GM19395 (cell line): Measurements from ENCODE around the gene NCOA4.
"Not testable (repeated sequence)": the region's sequence is repeated elsewhere in the genome, so short reads cannot be mapped to it uniquely, and the experiment has no call there.

Experiments used
- ATAC-seq: cut with Tn5 transposase; IDR thresholded peaks from one replicate; pipeline ENCODE4 v1.9.1; 2021; ENCODE audit warnings: mild to moderate bottlenecking, moderate library complexity; ENCODE audit not compliant: unreplicated experiment

The NCOA4 gene

DNA sequence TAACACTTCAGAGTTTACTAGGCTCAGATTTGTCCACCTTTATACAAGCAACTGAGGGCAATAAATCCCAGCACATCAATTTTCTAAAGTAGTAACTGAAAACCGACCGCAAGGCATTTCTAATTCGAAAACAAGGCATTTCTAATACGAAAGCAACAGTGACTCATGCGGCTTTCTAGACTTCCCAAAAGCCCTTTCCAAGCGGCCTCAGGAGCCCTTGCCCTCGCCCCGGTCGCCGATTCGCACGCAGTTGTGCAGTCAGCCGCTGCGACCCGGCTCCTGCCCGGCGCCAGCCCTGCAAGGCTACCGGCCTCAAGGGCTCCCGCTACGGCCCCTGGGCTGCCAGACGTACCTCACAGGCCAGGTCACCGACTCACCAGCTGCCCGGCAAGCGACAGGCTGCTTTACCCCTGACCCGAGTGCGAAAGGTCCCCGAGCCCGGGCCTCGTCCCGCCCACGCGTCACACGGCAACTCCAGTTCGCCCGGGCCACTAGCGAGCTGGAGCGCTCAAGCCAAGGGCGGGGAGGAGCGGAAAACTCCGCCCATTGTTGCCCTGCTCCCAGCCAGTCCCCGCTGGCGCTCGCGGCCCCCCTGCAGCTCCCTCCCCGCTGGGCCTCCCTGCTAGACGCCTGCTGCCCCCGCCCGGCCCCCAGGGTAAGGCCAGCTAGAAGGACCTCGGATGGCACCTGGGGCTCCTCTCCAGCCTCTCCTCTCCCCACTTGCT lies 7.3 kb downstream of the NCOA4 start:
- ATAC-seq = peak; percentile 87

GRCh38 chr10:46020344-46020657 lies 10.1 kb downstream of the NCOA4 start:
- no peak for ATAC-seq

DNA sequence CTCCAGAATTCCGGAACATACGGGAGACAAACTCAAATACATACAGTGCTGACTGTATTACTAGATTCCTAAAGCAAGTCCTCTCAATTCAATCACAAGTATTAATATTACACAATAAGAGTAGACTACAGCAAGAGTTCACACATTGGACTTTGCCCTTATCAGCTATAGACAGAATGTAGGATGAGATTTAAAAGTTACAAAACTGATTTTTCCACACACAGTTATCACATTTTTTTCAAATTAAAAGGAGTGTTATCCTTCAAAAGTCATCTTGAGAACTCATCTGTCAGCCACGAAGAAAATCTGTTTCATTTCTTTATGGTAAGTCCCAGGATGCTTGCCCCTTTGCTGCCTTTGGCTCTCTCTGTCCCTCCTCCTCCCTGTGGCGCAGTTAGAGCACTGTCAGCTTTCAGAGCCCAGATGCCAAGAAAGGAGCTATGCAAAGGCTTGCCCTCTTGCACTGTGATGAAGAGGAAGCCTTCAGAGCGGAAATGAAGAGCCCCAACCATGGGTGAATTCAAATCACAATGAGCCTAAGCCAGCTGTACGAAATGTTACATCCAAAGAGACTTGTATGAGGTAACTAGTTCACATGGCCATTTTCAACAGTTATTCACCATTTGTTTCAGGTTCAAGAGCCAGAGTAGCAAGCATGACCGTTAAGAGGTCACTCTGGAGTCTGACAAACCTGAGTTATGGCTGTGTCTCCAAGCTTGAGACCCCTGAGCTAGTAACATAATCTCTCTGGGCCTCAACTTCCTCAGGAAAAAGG lies 10.7 kb downstream of the NCOA4 start:
- no peak for ATAC-seq

DNA sequence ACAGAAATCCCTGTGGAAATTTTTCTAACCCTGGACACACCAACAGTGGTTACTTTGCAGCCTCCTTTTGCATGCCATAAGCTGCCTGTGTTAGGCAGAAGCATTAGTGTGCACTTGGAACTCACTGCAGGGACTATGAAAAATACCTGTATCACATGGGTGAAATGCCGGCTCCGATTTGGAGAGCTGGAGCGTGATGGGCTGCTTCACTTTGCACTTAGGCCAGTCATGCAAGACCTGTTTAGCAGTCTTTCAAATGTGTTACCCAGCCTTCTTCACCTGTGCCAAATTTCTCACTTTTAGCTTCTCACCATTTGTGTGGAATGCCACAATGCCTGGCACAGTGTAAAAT lies 11.3 kb downstream of the NCOA4 start:
- no peak for ATAC-seq

GRCh38 chr10:46018453-46019176 lies 11.8 kb downstream of the NCOA4 start:
- ATAC-seq = no peak

DNA sequence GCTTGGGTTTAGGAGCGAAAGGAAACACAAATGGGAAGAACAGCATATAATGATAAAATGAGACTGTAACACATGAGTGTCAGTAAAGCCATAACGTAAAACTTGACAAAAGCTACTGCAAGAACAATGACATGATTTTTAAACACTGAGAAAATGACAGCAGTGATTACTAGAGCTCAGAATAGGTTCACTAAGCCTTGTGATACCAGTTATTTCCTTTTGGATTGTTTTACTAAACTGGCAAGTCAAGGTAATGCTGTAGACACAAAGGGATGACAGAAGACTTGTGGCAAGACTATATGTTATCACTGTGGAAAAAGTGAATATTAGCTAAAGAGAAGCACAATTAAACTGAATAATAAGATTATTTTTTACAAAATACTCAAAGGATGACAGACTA lies 12.7 kb downstream of the NCOA4 start:
- no peak for ATAC-seq

- no peak for ATAC-seq
Measured at GRCh38 chr10:46016811-46017210, 13.6 kb downstream of the NCOA4 start.

DNA sequence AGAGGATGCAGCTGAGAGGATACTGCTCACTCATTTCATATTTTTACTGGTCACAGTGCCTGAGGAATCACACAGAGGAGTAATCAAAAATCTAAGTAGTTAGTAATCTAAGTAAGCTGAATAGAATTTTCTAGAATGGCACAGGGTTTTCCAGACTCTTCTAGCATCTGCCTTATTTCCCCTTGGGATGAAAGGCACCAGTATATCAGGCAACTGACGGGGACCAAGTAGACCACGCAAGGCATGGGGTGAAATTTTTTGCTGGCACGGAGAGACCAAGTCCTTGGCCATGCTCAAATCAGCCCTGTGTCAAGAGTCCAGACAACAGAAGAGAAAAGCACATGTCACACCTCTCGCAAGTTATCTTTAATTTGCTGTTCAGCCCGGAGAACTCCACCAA lies 14.2 kb downstream of the NCOA4 start:
- ATAC-seq = no peak

DNA sequence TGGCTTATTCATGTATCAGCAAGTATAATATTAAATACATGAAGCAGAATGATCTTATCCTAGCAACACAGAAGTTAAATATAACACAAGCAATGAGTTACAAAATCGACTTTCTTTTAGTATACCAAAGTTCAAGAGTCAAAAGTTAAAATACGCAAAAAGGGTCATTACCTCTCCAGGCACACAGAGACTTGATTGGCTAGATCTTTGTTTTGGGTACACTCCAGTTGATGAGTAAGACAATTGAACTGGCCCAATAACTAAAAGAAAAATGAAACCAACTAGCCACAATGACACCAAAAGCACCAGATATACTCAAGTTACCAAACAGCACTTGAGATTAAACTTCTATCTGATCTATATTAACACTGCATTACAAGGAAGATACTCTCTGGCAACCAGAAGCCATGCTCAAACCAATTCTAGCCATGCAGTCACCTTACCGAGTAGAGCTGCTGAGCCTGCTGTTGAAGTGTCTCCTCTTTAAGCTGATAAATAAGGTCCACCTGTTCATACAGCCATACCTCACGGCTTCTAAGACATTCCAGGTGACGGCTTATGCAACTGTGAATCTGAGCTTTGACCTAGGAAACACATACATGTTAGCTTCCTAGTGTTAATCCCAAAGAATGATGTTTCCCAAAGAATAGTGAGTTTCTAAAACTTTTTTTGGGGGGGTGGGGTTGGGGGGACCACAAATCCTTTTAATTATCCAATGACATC lies 15.6 kb downstream of the NCOA4 start:
- ATAC-seq = no peak

DNA sequence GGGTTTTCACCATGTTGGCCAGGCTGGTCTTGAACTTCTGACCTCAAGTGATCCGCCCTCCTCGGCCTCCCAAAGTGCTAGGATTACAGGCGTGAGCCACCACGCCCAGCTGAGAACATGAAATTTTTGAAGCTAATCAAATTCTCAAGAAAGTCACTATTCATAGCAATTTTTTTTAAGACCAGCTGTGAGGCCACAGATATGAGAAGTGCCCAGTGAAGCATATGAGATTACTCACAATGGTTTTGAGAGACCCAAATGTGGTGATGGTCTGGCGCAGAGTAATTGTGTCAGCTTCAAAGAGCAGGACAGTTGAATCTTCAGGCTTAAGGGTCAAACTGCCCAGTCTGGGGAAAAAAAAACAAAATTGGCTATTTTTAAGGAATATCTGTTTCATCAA lies 16.2 kb downstream of the NCOA4 start:
- ATAC-seq = no peak

GRCh38 chr10:46012746-46013145 lies 17.7 kb downstream of the NCOA4 start:
- no peak for ATAC-seq

- no peak for ATAC-seq
Measured at GRCh38 chr10:46006219-46006618, 24.2 kb downstream of the NCOA4 start.

DNA sequence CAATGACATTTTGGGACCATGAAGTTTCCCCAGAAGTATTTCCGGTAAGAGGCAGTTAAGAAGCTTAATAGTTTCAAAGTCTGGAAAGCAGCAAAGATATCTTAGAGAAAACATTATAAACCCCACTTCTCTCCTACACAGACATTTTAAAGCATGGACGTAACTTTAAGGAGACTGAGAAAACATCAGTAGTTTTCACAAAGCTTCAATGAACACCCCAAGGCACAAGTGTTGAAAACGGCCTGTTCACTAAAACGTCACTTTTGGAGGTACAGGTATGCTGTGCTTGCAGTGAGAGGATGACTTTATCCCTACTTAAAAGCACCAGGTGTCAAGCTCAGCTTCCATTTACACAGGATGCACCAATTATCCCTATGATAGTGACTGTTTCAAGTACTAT lies 25.0 kb downstream of the NCOA4 start:
- no peak for ATAC-seq

DNA sequence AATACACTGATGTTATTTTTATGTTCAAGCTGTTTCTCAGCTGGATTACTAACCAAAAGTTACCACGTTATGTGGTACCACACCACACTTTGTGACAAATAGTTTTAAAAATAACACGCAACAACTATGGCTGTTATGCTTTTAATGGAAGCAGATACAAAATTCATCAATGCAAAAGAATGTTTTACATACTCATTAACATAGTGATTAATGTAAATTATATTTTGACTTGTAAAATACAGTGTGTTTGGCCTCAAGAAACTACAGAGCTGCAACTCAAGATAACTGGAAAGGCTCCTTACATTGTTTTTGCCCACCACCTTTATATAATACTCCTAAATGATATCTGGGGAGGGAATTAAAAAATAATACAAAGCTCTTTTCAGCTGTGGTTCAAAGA lies 25.5 kb downstream of the NCOA4 start:
- no peak for ATAC-seq

DNA sequence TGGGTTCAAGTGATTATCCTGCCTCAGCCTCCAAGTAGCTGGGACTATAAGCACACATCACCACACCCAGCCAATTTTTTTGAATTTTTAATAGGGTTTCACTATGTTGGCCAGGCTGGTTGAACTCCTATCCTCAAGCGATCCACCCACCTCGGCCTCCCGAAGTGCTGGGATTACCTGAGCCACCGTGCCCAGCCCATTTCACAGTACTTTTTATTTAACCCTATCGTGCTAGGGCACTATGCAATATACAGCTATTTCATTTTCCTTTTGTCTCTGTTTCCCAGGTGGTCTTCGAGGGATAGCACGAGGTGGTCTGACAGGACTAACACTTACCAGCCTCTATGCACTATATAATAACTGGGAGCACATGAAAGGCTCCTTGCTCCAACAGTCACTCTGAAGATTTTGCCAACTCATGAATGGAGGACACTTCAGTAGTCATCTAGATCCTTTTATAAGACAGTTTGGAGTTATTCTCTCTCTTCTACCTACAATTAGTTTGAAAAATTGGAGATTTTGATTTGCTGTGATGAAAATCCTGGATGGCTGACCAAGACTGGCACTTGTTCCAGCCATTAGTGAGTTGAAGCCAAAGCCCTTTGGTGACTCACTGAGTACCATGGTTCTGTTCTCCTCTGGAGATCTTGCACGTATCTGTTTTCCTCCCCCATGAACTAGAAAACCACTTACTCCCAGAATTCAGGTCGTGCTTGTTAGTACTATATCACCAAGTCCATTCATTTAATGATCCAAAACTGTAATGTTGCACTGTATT lies 27.3 kb downstream of the NCOA4 start:
- no peak for ATAC-seq

GRCh38 chr10:46002189-46002687 lies 28.2 kb downstream of the NCOA4 start:
- not testable (repeated sequence) for ATAC-seq

- ATAC-seq = no peak
Measured at GRCh38 chr10:46001187-46001756, 29.2 kb downstream of the NCOA4 start.

DNA sequence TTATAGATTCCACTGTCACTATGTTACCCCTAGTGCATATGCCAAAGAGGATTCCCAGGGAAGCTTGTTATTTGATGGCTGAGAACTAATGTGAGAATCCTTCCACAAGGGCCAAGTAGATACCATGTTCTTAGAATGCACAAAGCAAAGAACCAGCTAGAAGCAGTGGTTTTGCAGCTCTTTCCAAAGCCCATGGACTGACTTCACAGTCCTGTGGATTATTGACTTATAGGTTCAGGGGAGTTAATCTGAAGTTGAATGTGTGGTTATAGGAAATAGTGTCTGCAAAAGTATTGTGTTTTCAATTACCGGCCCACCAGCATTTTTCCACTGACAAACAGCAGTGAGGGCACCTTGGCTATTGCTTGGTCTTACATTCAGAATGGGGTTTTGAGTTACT lies 29.9 kb downstream of the NCOA4 start:
- no peak for ATAC-seq

DNA sequence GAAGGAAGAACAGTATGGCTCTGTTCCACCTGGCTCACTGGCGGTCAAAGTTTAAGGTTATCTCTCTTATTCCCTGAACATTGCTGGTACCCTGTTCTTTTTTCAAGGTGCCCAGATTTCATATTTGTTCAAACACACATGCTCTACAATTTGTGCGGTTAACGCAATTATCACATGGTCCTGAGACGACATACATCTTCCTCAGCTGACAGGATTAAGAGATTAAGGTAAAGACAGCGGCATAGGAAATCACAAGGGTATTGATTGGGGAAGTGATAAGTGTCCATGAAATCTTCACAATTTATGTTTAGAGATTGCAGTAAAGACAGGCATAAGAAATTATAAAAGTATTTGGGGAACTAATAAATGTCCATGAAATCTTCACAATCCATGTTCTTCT lies 30.5 kb downstream of the NCOA4 start:
- ATAC-seq = not testable (repeated sequence)
